C4-2B (cell line): ENCODE results near the gene SYTL3.

ENCODE experiments used
- CTCF ChIP-seq: fragments of 450-650 bp; conservative IDR thresholded peaks from 2 replicates; pipeline ENCODE4 v1.5.1; 2017; ENCODE audit warnings: mild to moderate bottlenecking
- ZFX ChIP-seq: fragments of 450-650 bp; IDR thresholded peaks from 2 replicates; pipeline ENCODE4 v1.6.1; 2017

- no peak for TF ChIP-seq CTCF
- no peak for TF ChIP-seq ZFX
Observed at GRCh38 chr6:158609455-158610155, 40.2 kb upstream of the SYTL3 start.
